ENCODE results near the gene NDUFAF3. TPM values are rescaled to one million over a fixed set of nuclear protein-coding genes. Genes with fewer than 3 reads are reported as not detected.

NDUFAF3 gene
- total and polyA plus RNA-seq, 2 of the 4 experiments (the other 2 are of a cell fraction), result 26.5 to 112 TPM

GRCh38 chr3:49004352-49005302 lies 17.3 kb upstream of the NDUFAF3 start:
- dilution Hi-C loops (cut with HindIII; ENCODE audit: low sequenced_read_pairs, unreplicated experiment) (no loop called here), intact Hi-C loops (cut with micrococcal nuclease) (no loop called here), in situ Hi-C loops (cut with MboI; ENCODE audit: low sequenced_read_pairs) (no loop called here)
- peak overlapping the region; percentile 58 for H2AK9ac ChIP-seq (replicated peaks; ENCODE audit: low read depth, low read length, poor library complexity)
- no peak overlapping the region for H2BK5ac ChIP-seq (ENCODE audit: low read depth, low read length, poor library complexity, severe bottlenecking)
- H3K9me1 ChIP-seq (ENCODE audit: insufficient read depth, low read length), result peaks cover 21% of the 10 kb centered on the region
- no peak overlapping the region for H4K91ac ChIP-seq (ENCODE audit: insufficient read depth, low read depth, low read length)
- no peak overlapping the region for H3K9ac ChIP-seq (ENCODE audit: low read depth, low read length)
- no peak for DNase-seq
- no peak for TF ChIP-seq NFE2L2 (IDR thresholded peaks at IDR 0.05; ENCODE audit: low read depth, low read length)
- TF ChIP-seq CTCF (conservative IDR thresholded peaks at IDR 0.05; ENCODE audit: low read depth, low read length), result no peak
- TF ChIP-seq RCOR1 (IDR thresholded peaks at IDR 0.05; ENCODE audit: insufficient replicate concordance, low read length), result no peak
- TF ChIP-seq FOS (IDR thresholded peaks at IDR 0.05; ENCODE audit: low read depth, low read length), result no peak
- no peak for TF ChIP-seq RFX5 (IDR thresholded peaks at IDR 0.05; ENCODE audit: low read depth, low read length)
- TF ChIP-seq CHD1 (IDR thresholded peaks at IDR 0.05; ENCODE audit: low read depth, low read length), result no peak
- TF ChIP-seq SMC3 (IDR thresholded peaks at IDR 0.05; ENCODE audit: low read depth, low read length), result no peak
- no peak for TF ChIP-seq POLR2A (IDR thresholded peaks at IDR 0.05; ENCODE audit: low read depth, low read length)
- TF ChIP-seq MXI1 (IDR thresholded peaks at IDR 0.05; ENCODE audit: borderline replicate concordance, low read depth, low read length), result no peak
- H3K56ac ChIP-seq (ENCODE audit: extremely low read depth, insufficient read depth, low read length), result no peak overlapping the region
- POLR2A ChIA-PET (ENCODE audit: unreplicated experiment), result no interaction called here
- H3K27ac ChIP-seq (ENCODE audit: insufficient read depth, low read length), result no peak overlapping the region
- peaks cover 11% of the 10 kb centered on the region for H3K4me1 ChIP-seq (ENCODE audit: control insufficient read depth, insufficient read depth, low read length)
- H3K36me3 ChIP-seq (ENCODE audit: control insufficient read depth, insufficient read depth, low read length), result peaks cover 3% of the 10 kb centered on the region; the same call in 1 of the 2 replicates
- H3K4ac ChIP-seq (ENCODE audit: low read depth, low read length), result no peak overlapping the region
- H2BK15ac ChIP-seq (ENCODE audit: low read depth, low read length), result no peak overlapping the region
- ATAC-seq (ENCODE audit: low read depth), result no peak
- H3K14ac ChIP-seq (replicated peaks; ENCODE audit: low read depth, low read length), result no peak overlapping the region
- no peak overlapping the region for H2BK20ac ChIP-seq (ENCODE audit: low read depth, low read length)
- no peak overlapping the region for H3K23ac ChIP-seq (ENCODE audit: low read depth, low read length)
- no peak overlapping the region for H3K4me2 ChIP-seq (ENCODE audit: low read depth, low read length)
- H2AK5ac ChIP-seq (ENCODE audit: low read depth, low read length), result peak overlapping the region; percentile 28; the same call in 1 of the 2 replicates
- no peak overlapping the region for H4K8ac ChIP-seq (ENCODE audit: low read depth in 2 of 2, low read length in 2 of 2)
- no peak overlapping the region for H2BK120ac ChIP-seq (ENCODE audit: low read depth, low read length)
- BruUV-seq (replicated peaks), result no TSS peak
- no peaks in the 10 kb centered on the region for H3K27me3 ChIP-seq (ENCODE audit: control insufficient read depth, insufficient read depth, low read length)
- CTCF ChIA-PET, result no interaction called here
- H3K79me1 ChIP-seq (ENCODE audit: low read depth in 1 of 2, low read length in 2 of 2), result peaks cover 0 to 40% of the 10 kb centered on the region in 2 experiments; a peak in 2 of 4 replicates
- peaks cover 16% of the 10 kb centered on the region for H4K20me1 ChIP-seq (ENCODE audit: insufficient read depth, low read length)
- H3K18ac ChIP-seq (ENCODE audit: low read depth, low read length), result no peak overlapping the region
- 87% methylated on average over 3 of the region's 16 CpGs; no CpG with 5 or more reads in 1 of the 2 experiments for WGBS, 2 experiments (ENCODE audit: extremely low coverage in 2 of 2, insufficient read length in 1 of 2)
- H2AFZ ChIP-seq (replicated peaks; ENCODE audit: low read length, poor library complexity), result no peak overlapping the region
- H3K4me3 ChIP-seq (ENCODE audit: insufficient read depth, low read depth, low read length), result no peak overlapping the region
- H3K9me3 ChIP-seq (ENCODE audit: control insufficient read depth, insufficient read depth, low read length), result no peaks in the 10 kb centered on the region
- no peak overlapping the region for H4K5ac ChIP-seq (ENCODE audit: low read depth, low read length)

Data from IMR-90 (cell line).